GM20000 (cell line): Measurements from ENCODE around the gene CS.

Experiments used
- DNase-seq: peaks from one replicate; pipeline ENCODE4 v3.0.0; 2012; ENCODE audit warnings: low spot score
- CTCF ChIP-seq: IDR thresholded peaks from 2 replicates; pipeline ENCODE4 v1.5.1; 2012; ENCODE audit warnings: mild to moderate bottlenecking, control low read depth; ENCODE audit errors: extremely low read depth, missing control alignments

The CS gene

GRCh38 chr12:56255671-56256070, 44.5 kb downstream of the CS start:
- DNase-seq = no peak

GRCh38 chr12:56253091-56253490, 47.0 kb downstream of the CS start:
- DNase-seq = no peak

More at GRCh38 chr12:56255671-56256070, 44.5 kb downstream of the CS start:
- no peak for TF ChIP-seq CTCF

GRCh38 chr12:56252649-56253048, 47.5 kb downstream of the CS start:
- DNase-seq = no peak
- no peak for TF ChIP-seq CTCF

More at GRCh38 chr12:56253091-56253490, 47.0 kb downstream of the CS start:
- no peak for TF ChIP-seq CTCF

GRCh38 chr12:56248711-56249110, 51.4 kb downstream of the CS start:
- TF ChIP-seq CTCF = no peak

GRCh38 chr12:56247923-56248322, 52.2 kb downstream of the CS start:
- no peak for TF ChIP-seq CTCF
- no peak for DNase-seq

More at GRCh38 chr12:56248711-56249110, 51.4 kb downstream of the CS start:
- DNase-seq = no peak

GRCh38 chr12:56244494-56244893, 55.6 kb downstream of the CS start:
- no peak for TF ChIP-seq CTCF
- DNase-seq = no peak

- no peak for TF ChIP-seq CTCF
- no peak for DNase-seq
Measured at GRCh38 chr12:56243731-56244181, 56.4 kb downstream of the CS start.
